H9 (cell line): ENCODE data around the gene SLC29A4. TPM values are rescaled to one million over a fixed set of nuclear protein-coding genes. Genes with fewer than 3 reads are reported as not detected.
"Not testable (repeated sequence)": the region's sequence is repeated elsewhere in the genome, so short reads cannot be mapped to it uniquely, and the experiment has no call there.

Experiments used
- DNase-seq: peaks from one replicate; pipeline ENCODE4 v3.0.0-alpha.2; 2017
- H2AFZ ChIP-seq: one replicate; pipeline ENCODE4 v1.6.1; 2013; ENCODE audit warnings: mild to moderate bottlenecking, low read length, control low read depth, moderate library complexity
- H2AK5ac ChIP-seq: 2 replicates; pipeline ENCODE4 v1.6.1; 2013; ENCODE audit warnings: low read length, control low read depth, mixed read lengths; ENCODE audit not compliant: insufficient read length
- H2BK120ac ChIP-seq: one replicate; pipeline ENCODE4 v1.6.1; 2013; ENCODE audit warnings: low read depth, mild to moderate bottlenecking, low read length, control low read depth, inconsistent platforms; ENCODE audit not compliant: poor library complexity, severe bottlenecking
- H2BK12ac ChIP-seq: 2 replicates; pipeline ENCODE4 v1.6.1; 2013; ENCODE audit warnings: low read length, control low read depth, mixed read lengths, low read depth; ENCODE audit not compliant: insufficient read length
- H2BK15ac ChIP-seq: 2 replicates; pipeline ENCODE4 v1.6.1; 2013; ENCODE audit warnings: low read depth, low read length, control low read depth
- H2BK20ac ChIP-seq: one replicate; pipeline ENCODE4 v1.6.1; 2013; ENCODE audit warnings: low read depth, mild to moderate bottlenecking, low read length, control low read depth, inconsistent platforms; ENCODE audit not compliant: poor library complexity, severe bottlenecking
- H2BK5ac ChIP-seq: 2 replicates; pipeline ENCODE4 v1.6.1; 2013; ENCODE audit warnings: low read length, control low read depth, mixed read lengths; ENCODE audit not compliant: insufficient read length
- H3K14ac ChIP-seq: 2 replicates; pipeline ENCODE4 v1.6.1; 2013; ENCODE audit warnings: low read length, control low read depth; ENCODE audit not compliant: insufficient read depth
- H3K18ac ChIP-seq: 2 replicates; pipeline ENCODE4 v1.6.1; 2013; ENCODE audit warnings: low read depth, mild to moderate bottlenecking, mixed read lengths, low read length, control low read depth; ENCODE audit not compliant: insufficient read length
- H3K23ac ChIP-seq: 2 replicates; pipeline ENCODE4 v1.6.1; 2013; ENCODE audit warnings: low read length, control low read depth, mixed read lengths, low read depth; ENCODE audit not compliant: insufficient read length
- H3K23me2 ChIP-seq: 2 replicates; pipeline ENCODE4 v1.6.1; 2013; ENCODE audit warnings: low read depth, mild to moderate bottlenecking, mixed read lengths, low read length, control low read depth; ENCODE audit not compliant: insufficient read length, poor library complexity, severe bottlenecking
- H3K27ac ChIP-seq: 2 replicates; pipeline ENCODE4 v1.5.1; 2013; ENCODE audit warnings: low read length, control low read depth, mixed read lengths, low read depth; ENCODE audit not compliant: insufficient read length
- H3K27me3 ChIP-seq: 2 replicates; pipeline ENCODE4 v1.6.1; 2013; ENCODE audit warnings: low read length, control low read depth, inconsistent platforms; ENCODE audit not compliant: insufficient read depth
- H3K4ac ChIP-seq: 2 replicates; pipeline ENCODE4 v1.6.1; 2013; ENCODE audit warnings: low read depth, mild to moderate bottlenecking, control low read depth, inconsistent platforms, low read length, moderate library complexity
- H3K4me1 ChIP-seq: 2 replicates; pipeline ENCODE4 v1.6.1; 2013; ENCODE audit warnings: low read length, control low read depth, inconsistent platforms; ENCODE audit not compliant: insufficient read depth
- H3K4me2 ChIP-seq: 2 replicates; pipeline ENCODE4 v1.6.1; 2013; ENCODE audit warnings: low read length, control low read depth, mixed read lengths; ENCODE audit not compliant: insufficient read length, insufficient read depth
- H3K56ac ChIP-seq: 2 replicates; pipeline ENCODE4 v1.6.1; 2013; ENCODE audit warnings: low read depth, mild to moderate bottlenecking, mixed read lengths, low read length, control low read depth; ENCODE audit not compliant: insufficient read length
- H3K79me1 ChIP-seq: 2 replicates; pipeline ENCODE4 v1.6.1; 2013; ENCODE audit warnings: low read depth, mild to moderate bottlenecking, moderate library complexity, low read length, control low read depth, inconsistent platforms; ENCODE audit not compliant: insufficient read depth, poor library complexity, severe bottlenecking
- H3K79me2 ChIP-seq: 2 replicates; pipeline ENCODE4 v1.6.1; 2013; ENCODE audit warnings: low read length, control low read depth, inconsistent platforms; ENCODE audit not compliant: insufficient read depth
- H3K9ac ChIP-seq: 2 replicates; pipeline ENCODE4 v1.6.1; 2013; ENCODE audit warnings: low read length, control low read depth, mixed read lengths; ENCODE audit not compliant: insufficient read length; ENCODE audit errors: extremely low read depth
- H3K9me3 ChIP-seq: one replicate; pipeline ENCODE4 v1.6.1; 2013; ENCODE audit warnings: low read depth, low read length, inconsistent platforms; ENCODE audit not compliant: control insufficient read depth
- H3T11ph ChIP-seq: one replicate; pipeline ENCODE4 v1.6.1; 2013; ENCODE audit warnings: mild to moderate bottlenecking, low read length, control low read depth, inconsistent platforms
- H4K20me1 ChIP-seq: one replicate; pipeline ENCODE4 v1.6.1; 2013; ENCODE audit not compliant: control insufficient read depth, insufficient read length, insufficient read depth
- H4K5ac ChIP-seq: 2 replicates; pipeline ENCODE4 v1.6.1; 2013; ENCODE audit warnings: low read depth, mild to moderate bottlenecking, mixed read lengths, low read length, control low read depth; ENCODE audit not compliant: insufficient read length
- H4K8ac ChIP-seq: replicated peaks from 2 replicates; pipeline ENCODE4 v1.6.1; 2013; ENCODE audit warnings: low read length, control low read depth, mixed read lengths, low read depth; ENCODE audit not compliant: insufficient read length
- H4K91ac ChIP-seq: 2 replicates; pipeline ENCODE4 v1.6.1; 2013; ENCODE audit warnings: low read depth, mild to moderate bottlenecking, moderate library complexity, mixed read lengths, low read length, control low read depth; ENCODE audit not compliant: insufficient read length
- H3K27ac Mint-ChIP-seq, 3 experiments: 2 replicates in 2 of 3; 3 replicates in 1 of 3; pipeline ENCODE4 v1.8.0; 2020 to 2021; ENCODE audit warnings: mixed read lengths in 3 of 3, mild to moderate bottlenecking in 1 of 3, moderate library complexity in 1 of 3
- H3K27me3 Mint-ChIP-seq: 2 replicates; pipeline ENCODE4 v1.8.0; 2021; ENCODE audit warnings: low read depth, mild to moderate bottlenecking, moderate library complexity, mixed read lengths
- H3K36me3 Mint-ChIP-seq, 3 experiments: 2 replicates in 2 of 3; 3 replicates in 1 of 3; pipeline ENCODE4 v1.8.0; 2020 to 2021; ENCODE audit warnings: low read depth in 3 of 3, mixed read lengths in 3 of 3; ENCODE audit not compliant: insufficient read depth in 1 of 3
- H3K4me1 Mint-ChIP-seq, 2 experiments: 2 replicates each; pipeline ENCODE4 v1.8.0; 2020; ENCODE audit warnings: mixed read lengths in 2 of 2
- H3K4me3 Mint-ChIP-seq, 2 experiments: 2 replicates in 1 of 2; 3 replicates in 1 of 2; pipeline ENCODE4 v1.8.0; 2020 to 2021; ENCODE audit warnings: mild to moderate bottlenecking in 2 of 2, mixed read lengths in 2 of 2, moderate library complexity in 1 of 2
- H3K9me3 Mint-ChIP-seq, 2 experiments: 2 replicates in 1 of 2; 3 replicates in 1 of 2; pipeline ENCODE4 v1.8.0; 2020; ENCODE audit warnings: mild to moderate bottlenecking in 2 of 2, mixed read lengths in 2 of 2, moderate library complexity in 1 of 2
- WGBS: extraction: QIAGEN DNeasy Blood & Tissue Kit; methylation state at CpG from one replicate; pipeline ENCODE4 v1.1.7; 2013; ENCODE audit warnings: missing lambda C conversion rate, low lambda C conversion rate, mixed read lengths; ENCODE audit not compliant: insufficient read length; ENCODE audit errors: extremely low coverage; 5-methylcytosine and 5-hydroxymethylcytosine counted together
- total RNA-seq: library from RNA; stranded (reverse); gene quantifications from 2 replicates; pipeline ENCODE4 v1.2.1, GENCODE V29; 2021

SLC29A4 gene
- total RNA-seq, 1 experiment from 2014 or later: 12.4 TPM

GRCh38 chr7:5307221-5308142, 24.7 kb downstream of the SLC29A4 start:
- not testable (repeated sequence) for H3K36me3 Mint-ChIP-seq, H2BK120ac ChIP-seq, H4K8ac ChIP-seq, H3K4ac ChIP-seq, H3K14ac ChIP-seq, H3K4me1 Mint-ChIP-seq, H2BK5ac ChIP-seq, H3K23me2 ChIP-seq, H3K4me1 ChIP-seq, H3K4me2 ChIP-seq, H3K79me2 ChIP-seq, H2BK15ac ChIP-seq, H3K27me3 ChIP-seq, H3K4me3 Mint-ChIP-seq, H3K9ac ChIP-seq, H4K20me1 ChIP-seq, H3K9me3 ChIP-seq, H3K27ac ChIP-seq, H3K27ac Mint-ChIP-seq, H3K9me3 Mint-ChIP-seq, H3K27me3 Mint-ChIP-seq, H3T11ph ChIP-seq, H4K5ac ChIP-seq, H2BK12ac ChIP-seq, H3K23ac ChIP-seq, H3K56ac ChIP-seq, H2BK20ac ChIP-seq, H4K91ac ChIP-seq, H3K18ac ChIP-seq, H3K79me1 ChIP-seq, DNase-seq, H2AK5ac ChIP-seq, H2AFZ ChIP-seq
- no CpG with 5 or more reads among the region's 39 CpGs for WGBS
